Fibroblast of lung (primary cell): Measurements from ENCODE around the gene STIM1. TPM values are rescaled to one million over a fixed set of nuclear protein-coding genes. Genes with fewer than 3 reads are reported as not detected.
"Not testable (repeated sequence)": the region's sequence is repeated elsewhere in the genome, so short reads cannot be mapped to it uniquely, and the experiment has no call there.

Source experiments
- DNase-seq, 2 donors: peaks; one replicate each; pipeline versions ENCODE4 v3.0.0 to v3.0.0-alpha.2; 2010; ENCODE audit warnings: low read depth in 2 of 2
- H2AFZ ChIP-seq: 2 replicates; pipeline ENCODE4 v1.5.1; 2012; ENCODE audit warnings: low read length, control low read depth, inconsistent platforms
- H3K27ac ChIP-seq: 2 replicates; pipeline ENCODE4 v1.5.1; 2011; ENCODE audit warnings: low read length, control low read depth; ENCODE audit not compliant: insufficient read depth
- H3K27me3 ChIP-seq: 2 replicates; pipeline ENCODE4 v1.5.1; 2011; ENCODE audit warnings: mild to moderate bottlenecking, low read length; ENCODE audit not compliant: control insufficient read depth, insufficient read depth
- H3K36me3 ChIP-seq: 2 replicates; pipeline ENCODE4 v1.5.1; 2011; ENCODE audit warnings: low read length; ENCODE audit not compliant: control insufficient read depth, insufficient read depth
- H3K4me1 ChIP-seq: 2 replicates; pipeline ENCODE4 v1.5.1; 2011; ENCODE audit warnings: low read length; ENCODE audit not compliant: control insufficient read depth, insufficient read depth; ENCODE audit errors: extremely low read depth
- H3K4me2 ChIP-seq: 2 replicates; pipeline ENCODE4 v1.5.1; 2011; ENCODE audit warnings: low read length, control low read depth; ENCODE audit not compliant: insufficient read depth; ENCODE audit errors: extremely low read depth
- H3K4me3 ChIP-seq, 4 experiments: fragments of 200-600 bp in 1 of 4; sonication (generic) in 1 of 4; replicated peaks in 1 of 4; 2 replicates each; pipeline ENCODE4 v1.5.1; 2011 to 2016; ENCODE audit warnings: low read length in 4 of 4, low read depth in 3 of 4, mild to moderate bottlenecking in 3 of 4, control low read depth in 2 of 4, inconsistent platforms in 1 of 4, mixed read lengths in 1 of 4; ENCODE audit not compliant: insufficient read depth in 1 of 4; ENCODE audit errors: control extremely low read depth in 1 of 4
- H3K79me2 ChIP-seq: 2 replicates; pipeline ENCODE4 v1.5.1; 2012; ENCODE audit warnings: mild to moderate bottlenecking, low read length, inconsistent platforms; ENCODE audit not compliant: control insufficient read depth, insufficient read depth
- H3K9ac ChIP-seq: 2 replicates; pipeline ENCODE4 v1.5.1; 2011; ENCODE audit warnings: mild to moderate bottlenecking, low read length, control low read depth; ENCODE audit not compliant: insufficient read depth
- H3K9me3 ChIP-seq: 2 replicates; pipeline ENCODE4 v1.5.1; 2012; ENCODE audit warnings: low read depth, low read length; ENCODE audit not compliant: control insufficient read depth, insufficient read depth
- H4K20me1 ChIP-seq: 2 replicates; pipeline ENCODE4 v1.5.1; 2011; ENCODE audit warnings: low read length; ENCODE audit not compliant: control insufficient read depth, insufficient read depth; ENCODE audit errors: extremely low read depth
- CTCF ChIP-seq, 2 donors: IDR thresholded peaks in 1 of 2; conservative IDR thresholded peaks in 1 of 2; 1 replicate in 1 of 2; 2 replicates in 1 of 2; pipeline ENCODE4 v1.5.1; 2011 to 2012; ENCODE audit warnings: low read length in 2 of 2, control low read depth in 1 of 2, inconsistent platforms in 1 of 2, low read depth in 1 of 2, mild to moderate bottlenecking in 1 of 2
- EZH2 ChIP-seq: IDR thresholded peaks from 2 replicates; pipeline ENCODE4 v1.5.1; 2012; ENCODE audit warnings: low read length, control low read depth, mild to moderate bottlenecking; ENCODE audit errors: missing control alignments
- polyA plus RNA-seq, 2 donors: library from polyadenylated mRNA; depleted of rRNA in 1 of 2; stranded (reverse) in 1 of 2; unstranded in 1 of 2; fragments of >200 nt; gene quantifications; 2 replicates each; pipeline ENCODE4 v1.2.1, GENCODE V29; 2011 to 2012; ENCODE audit warnings: missing spikeins in 1 of 2
- total RNA-seq: library from RNA; depleted of rRNA; stranded (reverse); fragments of >200 nt; gene quantifications from 2 replicates; pipeline ENCODE4 v1.2.1, GENCODE V29; 2014

Gene STIM1
- total and polyA plus RNA-seq, 2 donors (not counting 1 experiment from before 2014, with no cell fraction given): 38.1 to 44.6 TPM

DNA sequence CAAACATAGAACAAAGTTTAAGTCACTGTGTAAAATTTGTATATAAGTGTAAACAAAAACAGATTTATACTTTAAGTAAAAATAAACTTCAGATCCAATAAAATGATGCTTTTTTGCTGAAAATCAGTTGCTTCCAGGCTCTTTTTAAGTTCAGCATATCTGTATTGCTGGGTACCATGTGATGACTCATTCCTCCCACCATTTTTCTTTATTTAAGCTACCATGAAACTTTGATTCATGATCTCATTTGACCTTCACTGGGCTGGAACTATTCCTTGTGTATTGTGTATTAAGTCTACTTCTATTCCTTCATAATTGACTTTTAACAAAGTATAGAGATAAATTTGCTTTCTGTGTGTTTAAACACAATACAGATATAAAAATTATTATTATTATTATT lies 192.9 kb downstream of the STIM1 start:
- no peak overlapping the region for H3K9ac ChIP-seq
- H3K27ac ChIP-seq: no peak overlapping the region
- H3K4me1 ChIP-seq: no peaks in the 10 kb centered on the region
- no peak overlapping the region for H2AFZ ChIP-seq
- peak; percentile 31 to 61 for DNase-seq
- no peaks in the 10 kb centered on the region for H3K9me3 ChIP-seq
- no peaks in the 10 kb centered on the region for H3K27me3 ChIP-seq
- no peak overlapping the region for H3K4me3 ChIP-seq
- H3K79me2 ChIP-seq: no peaks in the 10 kb centered on the region
- no peaks in the 10 kb centered on the region for H4K20me1 ChIP-seq
- TF ChIP-seq EZH2 (no peak), CTCF (conservative IDR thresholded peaks at IDR 0.05 in 1 of 2, IDR thresholded peaks at IDR 0.05 in 1 of 2; ENCODE audit: low read depth in 1 of 2, low read length in 2 of 2) (no peak)
- H3K4me2 ChIP-seq: no peak overlapping the region
- H3K36me3 ChIP-seq: no peaks in the 10 kb centered on the region

DNA sequence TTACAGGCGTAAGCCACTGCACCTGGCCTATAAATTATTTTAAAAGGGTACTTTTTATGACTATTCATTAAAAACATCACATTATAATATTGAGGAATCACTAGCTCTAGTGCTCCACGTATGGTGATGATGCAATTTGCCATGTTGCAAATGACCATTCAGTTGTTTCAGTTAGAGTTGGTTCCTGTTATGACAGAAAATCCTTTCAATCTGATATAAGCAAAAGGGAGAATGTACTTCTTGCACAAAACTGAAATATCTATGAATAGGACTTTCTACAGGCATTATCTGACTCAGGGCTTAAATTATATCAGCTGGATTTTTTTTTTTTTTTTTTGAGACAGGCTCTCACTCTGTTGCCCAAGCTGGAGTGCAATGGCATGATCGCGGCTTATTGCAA lies 193.5 kb downstream of the STIM1 start:
- Histone ChIP-seq H3K9me3 (no peaks in the 10 kb centered on the region), H3K27me3 (no peaks in the 10 kb centered on the region), H3K79me2 (no peaks in the 10 kb centered on the region), H2AFZ (no peak overlapping the region), H3K36me3 (no peaks in the 10 kb centered on the region), H3K4me3 (no peak overlapping the region), H3K27ac (no peak overlapping the region), H4K20me1 (no peaks in the 10 kb centered on the region), H3K4me2 (no peak overlapping the region), H3K4me1 (no peaks in the 10 kb centered on the region), H3K9ac (no peak overlapping the region)
- DNase-seq: no peak
- TF ChIP-seq CTCF (conservative IDR thresholded peaks at IDR 0.05 in 1 of 2, IDR thresholded peaks at IDR 0.05 in 1 of 2; ENCODE audit: low read depth in 1 of 2, low read length in 2 of 2) (no peak), EZH2 (no peak)

DNA sequence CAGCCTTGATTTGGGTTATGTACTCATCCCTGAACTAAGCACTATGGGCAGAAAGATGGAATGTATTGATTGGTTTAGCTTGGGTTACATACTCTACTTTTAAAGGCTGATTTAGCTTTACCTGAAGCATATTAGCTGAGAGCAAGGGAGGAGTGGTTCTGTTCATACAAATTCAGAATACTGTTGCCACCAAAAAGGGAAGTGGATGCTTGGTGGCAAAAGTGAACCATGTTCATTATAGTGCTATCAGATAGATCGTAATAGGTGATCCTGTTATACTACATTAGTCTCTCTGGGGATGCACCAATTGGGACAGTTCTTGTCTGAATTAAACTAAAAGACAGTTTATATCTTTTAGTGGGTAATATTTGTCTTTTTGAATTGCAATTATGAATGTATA lies 194.7 kb downstream of the STIM1 start:
- no peaks in the 10 kb centered on the region for H3K4me1 ChIP-seq
- no peaks in the 10 kb centered on the region for H3K27me3 ChIP-seq
- H3K9me3 ChIP-seq: no peaks in the 10 kb centered on the region
- no peak overlapping the region for H3K27ac ChIP-seq
- H3K9ac ChIP-seq: no peak overlapping the region
- H3K4me3 ChIP-seq: no peak overlapping the region
- H2AFZ ChIP-seq: no peak overlapping the region
- no peak for TF ChIP-seq EZH2
- no peak for TF ChIP-seq CTCF (conservative IDR thresholded peaks at IDR 0.05 in 1 of 2, IDR thresholded peaks at IDR 0.05 in 1 of 2; ENCODE audit: low read depth in 1 of 2, low read length in 2 of 2)
- no peak for DNase-seq
- H3K36me3 ChIP-seq: no peaks in the 10 kb centered on the region
- H3K79me2 ChIP-seq: no peaks in the 10 kb centered on the region
- H3K4me2 ChIP-seq: no peak overlapping the region
- no peaks in the 10 kb centered on the region for H4K20me1 ChIP-seq

DNA sequence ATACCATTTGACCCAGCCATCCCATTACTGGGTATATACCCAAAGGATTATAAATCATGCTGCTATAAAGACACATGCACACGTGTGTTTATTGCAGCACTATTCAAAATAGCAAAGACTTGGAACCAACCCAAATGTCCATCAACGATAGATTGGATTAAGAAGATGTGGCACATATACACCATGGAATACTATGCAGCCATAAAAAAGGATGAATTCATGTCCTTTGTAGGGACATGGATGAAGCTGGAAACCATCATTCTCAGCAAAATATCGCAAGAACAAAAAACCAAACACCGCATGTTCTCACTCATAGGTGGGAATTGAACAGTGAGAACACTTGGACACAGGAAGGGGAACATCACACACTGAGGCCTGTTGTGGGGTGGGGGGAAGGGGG lies 197.7 kb downstream of the STIM1 start:
- not testable (repeated sequence) for H3K4me1 ChIP-seq, H2AFZ ChIP-seq, H3K27me3 ChIP-seq, H3K27ac ChIP-seq, DNase-seq, H3K9ac ChIP-seq, H3K4me3 ChIP-seq, H4K20me1 ChIP-seq, H3K9me3 ChIP-seq, H3K4me2 ChIP-seq, H3K79me2 ChIP-seq, H3K36me3 ChIP-seq
